HepG2 (cell line): ENCODE measurements around the gene TOMM20. TPM values are rescaled to one million over a fixed set of nuclear protein-coding genes. Genes with fewer than 3 reads are reported as not detected.

ENCODE experiments used
- AKAP8 ChIP-seq: sonication (generic); formaldehyde crosslinking; IDR thresholded peaks from 2 replicates; pipeline ENCODE4 v1.5.1; 2020; ENCODE audit warnings: mild to moderate bottlenecking, missing genetic modification reagents
- EHMT2 ChIP-seq: fragments of 200-600 bp; sonication (generic); IDR thresholded peaks from 2 replicates; pipeline ENCODE4 v1.7.0; 2017; ENCODE audit warnings: antibody characterized with exemption, low read depth, low read length, borderline replicate concordance
- HMG20B ChIP-seq: conservative IDR thresholded peaks from 2 replicates; pipeline ENCODE4 v1.6.1; 2016; ENCODE audit warnings: missing genetic modification reagents, missing compliant biosample characterization
- KDM3A ChIP-seq: IDR thresholded peaks from 2 replicates; pipeline ENCODE4 v1.6.1; 2018; ENCODE audit warnings: low read depth, missing compliant biosample characterization
- SP2 ChIP-seq: sonication (generic); formaldehyde crosslinking; IDR thresholded peaks from 2 replicates; pipeline ENCODE4 v1.5.1; 2020; ENCODE audit warnings: mild to moderate bottlenecking, missing genetic modification reagents
- ZC3H4 ChIP-seq: sonication (generic); formaldehyde crosslinking; IDR thresholded peaks from 2 replicates; pipeline ENCODE4 v1.4.0; 2020; ENCODE audit warnings: missing genetic modification reagents, borderline replicate concordance
- ZFP62 ChIP-seq: sonication (generic); formaldehyde crosslinking; IDR thresholded peaks from 2 replicates; pipeline ENCODE4 v1.4.0; 2020; ENCODE audit warnings: missing genetic modification reagents
- ZFP82 ChIP-seq: sonication (generic); formaldehyde crosslinking; IDR thresholded peaks from 2 replicates; pipeline ENCODE4 v1.5.1; 2020; ENCODE audit warnings: mild to moderate bottlenecking, missing genetic modification reagents, borderline replicate concordance
- ZNF550 ChIP-seq: sonication (generic); formaldehyde crosslinking; IDR thresholded peaks from 2 replicates; pipeline ENCODE4 v1.4.0; 2020; ENCODE audit warnings: mild to moderate bottlenecking, missing genetic modification reagents, borderline replicate concordance
- polyA plus RNA-seq, 8 experiments: library from polyadenylated mRNA; depleted of rRNA in 3 of 8; stranded (reverse) in 7 of 8; unstranded in 1 of 8; fragments of >200 nt; fragmentation: Illumina TruSeq in 4 of 8; extraction: Trizol in 4 of 8; gene quantifications; 2 replicates each; pipeline versions ENCODE4 v1.2.1 to v1.2.3, GENCODE V29; 2011 to 2016; ENCODE audit warnings: low read depth in 4 of 8, missing spikeins in 1 of 8, mixed read lengths in 1 of 8; ENCODE audit not compliant: insufficient read depth in 1 of 8
- total RNA-seq, 5 experiments: library from RNA; depleted of rRNA; stranded (reverse); fragments of >200 nt; fragmentation: Illumina TruSeq; extraction: Trizol; gene quantifications; 2 replicates each; pipeline ENCODE4 v1.2.3, GENCODE V29; 2016; ENCODE audit warnings: low read depth in 1 of 5
- TF ChIP-seq, protein P1 (sequence below): sonication (generic); formaldehyde crosslinking; IDR thresholded peaks from 2 replicates; pipeline ENCODE4 v1.5.0; 2020; ENCODE audit warnings: mild to moderate bottlenecking, missing genetic modification reagents, borderline replicate concordance
- TF ChIP-seq, protein P2 (sequence below): sonication (generic); formaldehyde crosslinking; IDR thresholded peaks from 2 replicates; pipeline ENCODE4 v1.5.1; 2020; ENCODE audit warnings: mild to moderate bottlenecking, missing genetic modification reagents, borderline replicate concordance
- TF ChIP-seq, protein P3 (sequence below): sonication (generic); formaldehyde crosslinking; IDR thresholded peaks from 2 replicates; pipeline ENCODE4 v1.4.0; 2020; ENCODE audit warnings: mild to moderate bottlenecking, low read depth, missing genetic modification reagents

The TOMM20 gene
- total and polyA plus RNA-seq, 2 of the 13 experiments (the other 11 are each of a cell fraction or from before 2014, with no cell fraction given) = 153 to 376 TPM

DNA sequence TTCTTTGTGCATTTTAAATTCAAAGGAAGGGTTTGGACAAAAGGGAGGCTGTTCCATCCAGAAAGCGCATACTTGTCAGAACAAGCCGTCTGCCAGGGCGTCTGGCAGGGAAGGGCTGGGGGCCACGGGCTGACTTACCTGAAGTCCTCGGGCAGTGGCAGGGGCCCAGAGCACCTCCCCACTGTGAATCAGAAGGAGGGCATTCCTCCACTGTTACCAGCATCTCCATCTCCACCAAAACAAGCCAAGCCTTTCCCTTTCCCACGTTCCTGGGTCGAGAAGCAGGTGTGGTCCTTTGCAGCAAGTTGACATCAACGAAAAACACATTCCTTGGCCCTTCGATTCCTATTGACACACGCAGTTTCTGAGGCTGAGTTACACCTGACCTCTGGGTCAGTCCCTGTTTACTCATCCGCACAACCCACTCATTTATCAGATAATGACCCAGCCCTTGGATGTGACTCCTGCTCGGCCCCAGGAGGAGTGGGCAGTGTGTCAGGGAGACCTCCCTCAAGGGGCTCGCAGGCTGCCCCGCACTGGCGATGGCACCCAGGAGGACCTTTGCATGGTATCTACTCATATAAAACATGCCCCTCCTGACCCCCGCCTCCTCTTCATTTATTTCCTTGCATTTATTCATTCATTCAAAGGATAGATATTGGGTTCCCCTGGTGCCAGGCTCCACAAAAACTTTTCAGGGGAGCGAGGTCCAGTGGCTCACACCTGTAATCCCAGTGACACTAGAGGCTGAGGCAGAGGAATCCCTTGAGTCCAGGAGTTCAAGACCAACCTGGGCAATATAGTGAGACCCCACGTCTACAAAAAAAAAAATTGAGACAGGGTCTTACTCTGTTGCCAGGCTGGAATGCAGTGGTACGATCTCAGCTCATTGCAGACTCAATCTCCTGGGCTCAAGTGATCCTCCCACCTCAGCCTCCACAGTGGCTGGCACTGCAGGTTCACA lies 60.2 kb downstream of the TOMM20 start (continued):
- TF ChIP-seq, protein P1, sequence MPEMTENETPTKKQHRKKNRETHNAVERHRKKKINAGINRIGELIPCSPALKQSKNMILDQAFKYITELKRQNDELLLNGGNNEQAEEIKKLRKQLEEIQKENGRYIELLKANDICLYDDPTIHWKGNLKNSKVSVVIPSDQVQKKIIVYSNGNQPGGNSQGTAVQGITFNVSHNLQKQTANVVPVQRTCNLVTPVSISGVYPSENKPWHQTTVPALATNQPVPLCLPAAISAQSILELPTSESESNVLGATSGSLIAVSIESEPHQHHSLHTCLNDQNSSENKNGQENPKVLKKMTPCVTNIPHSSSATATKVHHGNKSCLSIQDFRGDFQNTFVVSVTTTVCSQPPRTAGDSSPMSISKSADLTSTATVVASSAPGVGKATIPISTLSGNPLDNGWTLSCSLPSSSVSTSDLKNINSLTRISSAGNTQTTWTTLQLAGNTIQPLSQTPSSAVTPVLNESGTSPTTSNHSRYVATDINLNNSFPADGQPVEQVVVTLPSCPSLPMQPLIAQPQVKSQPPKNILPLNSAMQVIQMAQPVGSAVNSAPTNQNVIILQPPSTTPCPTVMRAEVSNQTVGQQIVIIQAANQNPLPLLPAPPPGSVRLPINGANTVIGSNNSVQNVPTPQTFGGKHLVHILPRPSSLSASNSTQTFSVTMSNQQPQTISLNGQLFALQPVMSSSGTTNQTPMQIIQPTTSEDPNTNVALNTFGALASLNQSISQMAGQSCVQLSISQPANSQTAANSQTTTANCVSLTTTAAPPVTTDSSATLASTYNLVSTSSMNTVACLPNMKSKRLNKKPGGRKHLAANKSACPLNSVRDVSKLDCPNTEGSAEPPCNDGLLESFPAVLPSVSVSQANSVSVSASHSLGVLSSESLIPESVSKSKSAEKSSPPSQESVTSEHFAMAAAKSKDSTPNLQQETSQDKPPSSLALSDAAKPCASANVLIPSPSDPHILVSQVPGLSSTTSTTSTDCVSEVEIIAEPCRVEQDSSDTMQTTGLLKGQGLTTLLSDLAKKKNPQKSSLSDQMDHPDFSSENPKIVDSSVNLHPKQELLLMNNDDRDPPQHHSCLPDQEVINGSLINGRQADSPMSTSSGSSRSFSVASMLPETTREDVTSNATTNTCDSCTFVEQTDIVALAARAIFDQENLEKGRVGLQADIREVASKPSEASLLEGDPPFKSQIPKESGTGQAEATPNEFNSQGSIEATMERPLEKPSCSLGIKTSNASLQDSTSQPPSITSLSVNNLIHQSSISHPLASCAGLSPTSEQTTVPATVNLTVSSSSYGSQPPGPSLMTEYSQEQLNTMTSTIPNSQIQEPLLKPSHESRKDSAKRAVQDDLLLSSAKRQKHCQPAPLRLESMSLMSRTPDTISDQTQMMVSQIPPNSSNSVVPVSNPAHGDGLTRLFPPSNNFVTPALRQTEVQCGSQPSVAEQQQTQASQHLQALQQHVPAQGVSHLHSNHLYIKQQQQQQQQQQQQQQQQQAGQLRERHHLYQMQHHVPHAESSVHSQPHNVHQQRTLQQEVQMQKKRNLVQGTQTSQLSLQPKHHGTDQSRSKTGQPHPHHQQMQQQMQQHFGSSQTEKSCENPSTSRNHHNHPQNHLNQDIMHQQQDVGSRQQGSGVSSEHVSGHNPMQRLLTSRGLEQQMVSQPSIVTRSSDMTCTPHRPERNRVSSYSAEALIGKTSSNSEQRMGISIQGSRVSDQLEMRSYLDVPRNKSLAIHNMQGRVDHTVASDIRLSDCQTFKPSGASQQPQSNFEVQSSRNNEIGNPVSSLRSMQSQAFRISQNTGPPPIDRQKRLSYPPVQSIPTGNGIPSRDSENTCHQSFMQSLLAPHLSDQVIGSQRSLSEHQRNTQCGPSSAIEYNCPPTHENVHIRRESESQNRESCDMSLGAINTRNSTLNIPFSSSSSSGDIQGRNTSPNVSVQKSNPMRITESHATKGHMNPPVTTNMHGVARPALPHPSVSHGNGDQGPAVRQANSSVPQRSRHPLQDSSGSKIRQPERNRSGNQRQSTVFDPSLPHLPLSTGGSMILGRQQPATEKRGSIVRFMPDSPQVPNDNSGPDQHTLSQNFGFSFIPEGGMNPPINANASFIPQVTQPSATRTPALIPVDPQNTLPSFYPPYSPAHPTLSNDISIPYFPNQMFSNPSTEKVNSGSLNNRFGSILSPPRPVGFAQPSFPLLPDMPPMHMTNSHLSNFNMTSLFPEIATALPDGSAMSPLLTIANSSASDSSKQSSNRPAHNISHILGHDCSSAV = no peak
- TF ChIP-seq, protein P2, sequence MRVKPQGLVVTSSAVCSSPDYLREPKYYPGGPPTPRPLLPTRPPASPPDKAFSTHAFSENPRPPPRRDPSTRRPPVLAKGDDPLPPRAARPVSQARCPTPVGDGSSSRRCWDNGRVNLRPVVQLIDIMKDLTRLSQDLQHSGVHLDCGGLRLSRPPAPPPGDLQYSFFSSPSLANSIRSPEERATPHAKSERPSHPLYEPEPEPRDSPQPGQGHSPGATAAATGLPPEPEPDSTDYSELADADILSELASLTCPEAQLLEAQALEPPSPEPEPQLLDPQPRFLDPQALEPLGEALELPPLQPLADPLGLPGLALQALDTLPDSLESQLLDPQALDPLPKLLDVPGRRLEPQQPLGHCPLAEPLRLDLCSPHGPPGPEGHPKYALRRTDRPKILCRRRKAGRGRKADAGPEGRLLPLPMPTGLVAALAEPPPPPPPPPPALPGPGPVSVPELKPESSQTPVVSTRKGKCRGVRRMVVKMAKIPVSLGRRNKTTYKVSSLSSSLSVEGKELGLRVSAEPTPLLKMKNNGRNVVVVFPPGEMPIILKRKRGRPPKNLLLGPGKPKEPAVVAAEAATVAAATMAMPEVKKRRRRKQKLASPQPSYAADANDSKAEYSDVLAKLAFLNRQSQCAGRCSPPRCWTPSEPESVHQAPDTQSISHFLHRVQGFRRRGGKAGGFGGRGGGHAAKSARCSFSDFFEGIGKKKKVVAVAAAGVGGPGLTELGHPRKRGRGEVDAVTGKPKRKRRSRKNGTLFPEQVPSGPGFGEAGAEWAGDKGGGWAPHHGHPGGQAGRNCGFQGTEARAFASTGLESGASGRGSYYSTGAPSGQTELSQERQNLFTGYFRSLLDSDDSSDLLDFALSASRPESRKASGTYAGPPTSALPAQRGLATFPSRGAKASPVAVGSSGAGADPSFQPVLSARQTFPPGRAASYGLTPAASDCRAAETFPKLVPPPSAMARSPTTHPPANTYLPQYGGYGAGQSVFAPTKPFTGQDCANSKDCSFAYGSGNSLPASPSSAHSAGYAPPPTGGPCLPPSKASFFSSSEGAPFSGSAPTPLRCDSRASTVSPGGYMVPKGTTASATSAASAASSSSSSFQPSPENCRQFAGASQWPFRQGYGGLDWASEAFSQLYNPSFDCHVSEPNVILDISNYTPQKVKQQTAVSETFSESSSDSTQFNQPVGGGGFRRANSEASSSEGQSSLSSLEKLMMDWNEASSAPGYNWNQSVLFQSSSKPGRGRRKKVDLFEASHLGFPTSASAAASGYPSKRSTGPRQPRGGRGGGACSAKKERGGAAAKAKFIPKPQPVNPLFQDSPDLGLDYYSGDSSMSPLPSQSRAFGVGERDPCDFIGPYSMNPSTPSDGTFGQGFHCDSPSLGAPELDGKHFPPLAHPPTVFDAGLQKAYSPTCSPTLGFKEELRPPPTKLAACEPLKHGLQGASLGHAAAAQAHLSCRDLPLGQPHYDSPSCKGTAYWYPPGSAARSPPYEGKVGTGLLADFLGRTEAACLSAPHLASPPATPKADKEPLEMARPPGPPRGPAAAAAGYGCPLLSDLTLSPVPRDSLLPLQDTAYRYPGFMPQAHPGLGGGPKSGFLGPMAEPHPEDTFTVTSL (CRISPR knock-in tag) = peak; percentile 64; the same call in 1 of the 2 replicates
- TF ChIP-seq SP2 (CRISPR knock-in tag) = no peak
- TF ChIP-seq EHMT2 = no peak
- TF ChIP-seq KDM3A (CRISPR knock-in tag) = peak; percentile 61; the same call in 1 of the 2 replicates
- TF ChIP-seq AKAP8 (CRISPR knock-in tag) = peak; percentile 82
- TF ChIP-seq HMG20B (CRISPR knock-in tag) = no peak; the same call in 1 of the 2 replicates
- TF ChIP-seq, protein P3, sequence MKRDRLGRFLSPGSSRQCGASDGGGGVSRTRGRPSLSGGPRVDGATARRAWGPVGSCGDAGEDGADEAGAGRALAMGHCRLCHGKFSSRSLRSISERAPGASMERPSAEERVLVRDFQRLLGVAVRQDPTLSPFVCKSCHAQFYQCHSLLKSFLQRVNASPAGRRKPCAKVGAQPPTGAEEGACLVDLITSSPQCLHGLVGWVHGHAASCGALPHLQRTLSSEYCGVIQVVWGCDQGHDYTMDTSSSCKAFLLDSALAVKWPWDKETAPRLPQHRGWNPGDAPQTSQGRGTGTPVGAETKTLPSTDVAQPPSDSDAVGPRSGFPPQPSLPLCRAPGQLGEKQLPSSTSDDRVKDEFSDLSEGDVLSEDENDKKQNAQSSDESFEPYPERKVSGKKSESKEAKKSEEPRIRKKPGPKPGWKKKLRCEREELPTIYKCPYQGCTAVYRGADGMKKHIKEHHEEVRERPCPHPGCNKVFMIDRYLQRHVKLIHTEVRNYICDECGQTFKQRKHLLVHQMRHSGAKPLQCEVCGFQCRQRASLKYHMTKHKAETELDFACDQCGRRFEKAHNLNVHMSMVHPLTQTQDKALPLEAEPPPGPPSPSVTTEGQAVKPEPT = no peak
- TF ChIP-seq ZFP62 (CRISPR knock-in tag) = no peak
- 0 out of 2 replicates have a peak, but pooled peaks have one; percentile 5 for TF ChIP-seq ZFP82 (CRISPR knock-in tag)
- no peak for TF ChIP-seq ZNF550 (CRISPR knock-in tag)
- peak; percentile 88 for TF ChIP-seq ZC3H4 (CRISPR knock-in tag)
